Lung (tissue), 12 donors: ENCODE data around the gene PPP1R13B. TPM values are rescaled to one million over a fixed set of nuclear protein-coding genes. Genes with fewer than 3 reads are reported as not detected.

Experiments used
- ATAC-seq: fragments of 200-7000 bp; cut with Tn5 transposase; one replicate; pipeline ENCODE4 v1.9.1; 2020; ENCODE audit warnings: moderate number of reproducible peaks; ENCODE audit not compliant: insufficient read depth, low FRiP score
- DNase-seq, 3 donors: peaks; one replicate each; pipeline ENCODE4 v3.0.0-alpha.2; 2013 to 2017
- H3K27ac ChIP-seq, 2 donors: one replicate each; pipeline ENCODE4 v1.5.1; 2013; ENCODE audit warnings: mild to moderate bottlenecking in 2 of 2, moderate library complexity in 2 of 2, control low read depth in 1 of 2, inconsistent platforms in 1 of 2, low read depth in 1 of 2, low read length in 1 of 2
- H3K27me3 ChIP-seq, 3 donors: one replicate each; pipeline ENCODE4 v1.5.1; 2013; ENCODE audit warnings: low read length in 2 of 3; ENCODE audit not compliant: control insufficient read depth in 3 of 3, insufficient read depth in 3 of 3
- H3K36me3 ChIP-seq, 4 donors: one replicate each; pipeline ENCODE4 v1.5.1; 2013; ENCODE audit warnings: low read length in 4 of 4, mild to moderate bottlenecking in 1 of 4, moderate library complexity in 1 of 4; ENCODE audit not compliant: control insufficient read depth in 4 of 4, insufficient read depth in 4 of 4
- H3K4me1 ChIP-seq, 5 donors: one replicate each; pipeline ENCODE4 v1.5.1; 2013; ENCODE audit warnings: low read length in 5 of 5, mild to moderate bottlenecking in 2 of 5, moderate library complexity in 1 of 5; ENCODE audit not compliant: control insufficient read depth in 5 of 5, insufficient read depth in 5 of 5
- H3K4me3 ChIP-seq: one replicate; pipeline ENCODE4 v1.5.1; 2013; ENCODE audit warnings: mild to moderate bottlenecking, control low read depth, moderate library complexity
- H3K9ac ChIP-seq, 2 donors: one replicate each; pipeline ENCODE4 v1.5.1; 2013; ENCODE audit warnings: low read length in 2 of 2, control low read depth in 1 of 2; ENCODE audit not compliant: insufficient read depth in 1 of 2
- H3K9me3 ChIP-seq, 4 donors: one replicate each; pipeline ENCODE4 v1.5.1; 2013; ENCODE audit warnings: low read length in 3 of 4, mild to moderate bottlenecking in 1 of 4, moderate library complexity in 1 of 4; ENCODE audit not compliant: control insufficient read depth in 4 of 4, insufficient read depth in 3 of 4
- WGBS, 2 donors: extraction: QIAGEN DNeasy Blood & Tissue Kit; methylation state at CpG; one replicate each; pipeline ENCODE4 v1.1.7; 2013; 5-methylcytosine and 5-hydroxymethylcytosine counted together
- polyA plus RNA-seq, 2 donors: library from polyadenylated mRNA; stranded (reverse); fragments of 200-250 nt; gene quantifications; one replicate each; pipeline ENCODE4 v1.2.1, GENCODE V29; 2013
- total RNA-seq, 2 donors: library from RNA; depleted of rRNA in 1 of 2; stranded (reverse); fragments of >200 nt in 1 of 2; gene quantifications; one replicate each; pipeline ENCODE4 v1.2.1, GENCODE V29; 2014 to 2021
- TF ChIP-seq, protein P1 (sequence below): IDR thresholded peaks from 2 replicates; pipeline ENCODE4 v1.5.1; 2012; ENCODE audit warnings: mild to moderate bottlenecking; ENCODE audit errors: control extremely low read depth, extremely low read depth
- donor health status: control.
- donor health status: control.
- donor health status: Bipolar disorder and iron deficiency.
- donor health status: healthy.
- donor health status: DM: yes; HTN: yes; CAD: no.

PPP1R13B gene
- total and polyA plus RNA-seq, 4 donors = 12.0 to 66.6 (median 38.4) TPM

DNA sequence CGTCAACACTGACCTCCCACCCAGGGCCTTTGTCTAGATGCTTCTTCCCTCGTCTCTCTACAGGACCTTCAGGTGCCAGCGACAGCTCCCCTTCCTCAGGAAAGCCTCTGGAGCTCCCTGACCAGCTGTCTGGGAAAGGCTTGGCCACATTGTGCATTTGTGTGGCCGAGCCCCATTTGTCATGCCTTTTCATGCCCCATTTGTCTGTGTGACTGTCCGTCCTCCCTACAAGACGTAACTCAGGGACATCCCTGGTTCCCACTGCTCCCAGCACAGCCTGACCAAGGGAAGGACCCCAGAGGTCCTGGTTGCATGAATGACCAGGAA, 107.9 kb downstream of the PPP1R13B start:
- Histone ChIP-seq H3K9ac (no peak overlapping the region), H3K4me3 (no peak overlapping the region), H3K36me3 (peaks cover 8 to 49% (median 15%) of the 10 kb centered on the region in 4 donors), H3K4me1 (peaks cover 0 to 26% (median 3%) of the 10 kb centered on the region in 5 donors), H3K27ac (no peak overlapping the region), H3K9me3 (no peaks in the 10 kb centered on the region), H3K27me3 (no peaks in the 10 kb centered on the region)
- DNase-seq (no peak), ATAC-seq (no peak)
- WGBS, 2 donors = 94 to 95% methylated on average over 6 of the region's 6 CpGs
- TF ChIP-seq, protein P1, sequence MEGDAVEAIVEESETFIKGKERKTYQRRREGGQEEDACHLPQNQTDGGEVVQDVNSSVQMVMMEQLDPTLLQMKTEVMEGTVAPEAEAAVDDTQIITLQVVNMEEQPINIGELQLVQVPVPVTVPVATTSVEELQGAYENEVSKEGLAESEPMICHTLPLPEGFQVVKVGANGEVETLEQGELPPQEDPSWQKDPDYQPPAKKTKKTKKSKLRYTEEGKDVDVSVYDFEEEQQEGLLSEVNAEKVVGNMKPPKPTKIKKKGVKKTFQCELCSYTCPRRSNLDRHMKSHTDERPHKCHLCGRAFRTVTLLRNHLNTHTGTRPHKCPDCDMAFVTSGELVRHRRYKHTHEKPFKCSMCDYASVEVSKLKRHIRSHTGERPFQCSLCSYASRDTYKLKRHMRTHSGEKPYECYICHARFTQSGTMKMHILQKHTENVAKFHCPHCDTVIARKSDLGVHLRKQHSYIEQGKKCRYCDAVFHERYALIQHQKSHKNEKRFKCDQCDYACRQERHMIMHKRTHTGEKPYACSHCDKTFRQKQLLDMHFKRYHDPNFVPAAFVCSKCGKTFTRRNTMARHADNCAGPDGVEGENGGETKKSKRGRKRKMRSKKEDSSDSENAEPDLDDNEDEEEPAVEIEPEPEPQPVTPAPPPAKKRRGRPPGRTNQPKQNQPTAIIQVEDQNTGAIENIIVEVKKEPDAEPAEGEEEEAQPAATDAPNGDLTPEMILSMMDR = no peak

DNA sequence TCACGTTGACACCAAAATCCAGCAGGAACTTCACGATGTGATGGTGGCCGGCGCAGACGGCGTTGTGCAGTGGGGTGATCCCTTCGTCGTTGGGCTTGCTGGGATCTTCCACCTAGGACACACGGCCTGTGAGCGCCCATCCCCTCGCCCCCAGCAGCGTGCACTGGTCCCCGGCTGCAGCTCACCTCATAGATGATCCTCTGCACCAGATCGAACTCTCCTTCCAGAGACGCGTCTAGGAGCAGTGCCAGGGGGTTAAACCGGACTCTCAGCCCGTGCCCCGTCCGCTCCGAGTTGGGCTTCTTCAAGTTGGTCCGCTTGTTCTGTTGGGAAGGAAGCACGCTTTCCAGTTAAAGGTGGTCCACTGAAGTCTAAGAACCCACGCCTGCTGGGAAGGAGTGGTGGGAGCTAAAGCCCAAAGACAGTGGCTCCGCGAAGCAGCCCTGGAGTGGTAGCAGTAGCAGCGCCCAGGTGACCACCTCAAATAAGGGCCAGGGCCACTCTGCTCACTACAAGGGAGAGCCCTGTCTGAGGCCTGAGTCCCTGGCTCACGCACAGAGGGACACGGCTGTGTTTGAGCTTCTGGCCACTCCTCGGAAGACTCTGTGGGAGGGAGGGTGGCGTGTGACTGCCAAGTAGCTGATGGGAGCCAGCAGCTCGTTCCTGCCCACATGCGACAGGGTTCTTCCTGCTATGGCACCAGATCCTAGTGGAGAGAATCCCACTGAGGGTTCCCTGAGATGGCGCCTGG, 108.5 kb downstream of the PPP1R13B start:
- TF ChIP-seq, protein P1 = no peak
- no peaks in the 10 kb centered on the region for H3K9me3 ChIP-seq
- no peak overlapping the region for H3K9ac ChIP-seq
- no peaks in the 10 kb centered on the region for H3K27me3 ChIP-seq
- DNase-seq (no peak), ATAC-seq (no peak)
- H3K36me3 ChIP-seq = peaks cover 8 to 54% (median 17%) of the 10 kb centered on the region in 4 donors
- H3K4me1 ChIP-seq = peaks cover 0 to 26% (median 3%) of the 10 kb centered on the region in 5 donors
- 92 to 93% methylated on average over 34 of the region's 34 CpGs for WGBS, 2 donors
- no peak overlapping the region for H3K27ac ChIP-seq
- H3K4me3 ChIP-seq = no peak overlapping the region

DNA sequence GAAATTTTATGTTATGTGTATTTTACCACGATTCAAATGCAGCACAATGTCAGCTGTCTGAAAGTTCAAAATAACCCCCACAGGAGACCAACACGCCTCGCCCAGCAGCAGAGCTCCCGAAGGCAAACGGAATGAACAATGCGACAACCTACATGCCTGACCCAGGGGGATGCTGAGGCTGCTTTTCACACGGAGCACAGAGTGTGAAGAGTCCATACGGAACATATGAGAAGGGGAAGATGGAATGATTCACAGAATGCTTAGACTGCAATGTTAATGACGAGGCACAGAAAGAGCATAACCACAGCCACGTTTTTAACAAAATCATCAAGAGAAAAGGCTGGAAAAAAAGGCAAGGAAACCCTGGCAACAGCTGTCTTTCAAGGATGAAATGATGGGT, 109.2 kb downstream of the PPP1R13B start:
- TF ChIP-seq, protein P1 = no peak
- Histone ChIP-seq H3K27me3 (no peaks in the 10 kb centered on the region), H3K9ac (no peak overlapping the region), H3K36me3 (peaks cover 8 to 59% (median 15%) of the 10 kb centered on the region in 4 donors), H3K4me3 (no peak overlapping the region), H3K9me3 (no peaks in the 10 kb centered on the region), H3K27ac (no peak overlapping the region), H3K4me1 (peaks cover 0 to 26% (median 3%) of the 10 kb centered on the region in 5 donors)
- ATAC-seq = no peak
- no peak for DNase-seq
- WGBS, 2 donors = 89 to 92% methylated on average over 10 of the region's 10 CpGs
